ENCODE results near the gene SDSL.

The SDSL gene

DNA sequence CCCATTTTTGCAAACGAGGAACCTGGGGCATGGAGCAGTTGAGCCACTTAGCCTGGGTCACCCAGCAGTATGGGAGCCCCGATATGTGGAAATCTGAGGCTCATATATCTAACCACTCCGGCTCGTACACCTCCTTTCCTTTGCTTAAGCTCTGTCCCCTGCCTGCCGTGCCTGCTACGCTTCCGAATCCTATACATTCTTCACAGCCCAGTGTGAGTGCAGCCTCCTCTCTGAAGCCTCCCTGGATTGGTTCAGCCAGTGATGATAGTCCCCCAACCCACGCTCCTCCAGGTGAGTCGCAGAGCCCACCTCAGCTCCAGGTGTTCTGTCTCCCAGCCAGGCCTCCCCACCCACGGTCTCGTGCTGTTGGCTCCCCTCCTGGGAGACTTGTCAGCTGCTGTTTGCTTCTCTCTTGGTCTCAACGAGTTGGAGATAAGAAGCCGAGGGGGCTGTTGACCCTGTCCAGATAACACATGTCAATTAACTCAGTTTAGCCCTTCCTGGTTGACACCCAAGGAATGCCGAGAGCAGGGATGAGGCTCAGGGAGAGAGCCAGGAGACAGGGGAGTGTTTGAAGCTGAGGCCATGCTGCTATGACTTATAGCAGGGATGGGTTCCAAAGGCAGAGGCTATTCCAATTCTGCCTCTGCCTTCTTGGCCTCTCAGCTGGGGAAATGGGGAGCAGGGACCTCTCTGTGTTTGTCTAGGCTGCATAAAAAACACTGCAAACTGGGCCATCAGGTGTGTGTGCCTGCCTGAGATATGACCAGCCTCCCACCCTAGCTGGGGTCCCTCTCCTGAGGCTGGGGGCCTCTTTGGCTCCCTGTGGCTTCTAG is 19.0 kb downstream of the SDSL start:
- TF ChIP-seq, protein P1, sequence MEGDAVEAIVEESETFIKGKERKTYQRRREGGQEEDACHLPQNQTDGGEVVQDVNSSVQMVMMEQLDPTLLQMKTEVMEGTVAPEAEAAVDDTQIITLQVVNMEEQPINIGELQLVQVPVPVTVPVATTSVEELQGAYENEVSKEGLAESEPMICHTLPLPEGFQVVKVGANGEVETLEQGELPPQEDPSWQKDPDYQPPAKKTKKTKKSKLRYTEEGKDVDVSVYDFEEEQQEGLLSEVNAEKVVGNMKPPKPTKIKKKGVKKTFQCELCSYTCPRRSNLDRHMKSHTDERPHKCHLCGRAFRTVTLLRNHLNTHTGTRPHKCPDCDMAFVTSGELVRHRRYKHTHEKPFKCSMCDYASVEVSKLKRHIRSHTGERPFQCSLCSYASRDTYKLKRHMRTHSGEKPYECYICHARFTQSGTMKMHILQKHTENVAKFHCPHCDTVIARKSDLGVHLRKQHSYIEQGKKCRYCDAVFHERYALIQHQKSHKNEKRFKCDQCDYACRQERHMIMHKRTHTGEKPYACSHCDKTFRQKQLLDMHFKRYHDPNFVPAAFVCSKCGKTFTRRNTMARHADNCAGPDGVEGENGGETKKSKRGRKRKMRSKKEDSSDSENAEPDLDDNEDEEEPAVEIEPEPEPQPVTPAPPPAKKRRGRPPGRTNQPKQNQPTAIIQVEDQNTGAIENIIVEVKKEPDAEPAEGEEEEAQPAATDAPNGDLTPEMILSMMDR (IDR thresholded peaks at IDR 0.05; ENCODE audit: borderline replicate concordance, insufficient read depth, low read depth, low read length) = no peak
- H3K4me3 ChIP-seq (ENCODE audit: low read depth, low read length) = no peak overlapping the region

DNA sequence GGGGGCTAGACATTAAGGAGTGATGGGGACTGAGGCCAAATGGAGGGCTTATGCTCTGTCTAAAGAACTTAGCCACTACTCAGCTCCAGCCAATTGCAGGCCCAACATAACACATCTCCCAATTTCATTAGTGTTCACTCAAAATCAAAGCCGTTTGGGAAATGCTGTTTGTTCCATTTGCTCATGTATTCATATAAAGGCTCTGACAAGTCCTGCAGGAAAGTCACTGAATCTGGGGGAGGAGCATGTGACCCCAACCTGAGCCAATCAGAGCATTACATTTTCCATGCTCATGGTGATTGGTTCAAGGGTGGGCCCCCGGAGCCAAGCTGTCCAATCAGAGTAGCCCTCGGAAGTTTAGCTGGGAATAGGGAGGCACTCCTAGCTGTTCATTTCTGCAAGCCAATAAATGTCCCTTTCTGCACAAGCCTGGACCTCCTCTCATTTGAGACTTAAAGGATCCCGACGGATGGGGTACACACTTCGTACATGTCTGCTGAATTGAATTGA is 20.9 kb downstream of the SDSL start:
- H3K4me3 ChIP-seq (ENCODE audit: low read depth, low read length) = no peak overlapping the region
- TF ChIP-seq, protein P1 (IDR thresholded peaks at IDR 0.05; ENCODE audit: borderline replicate concordance, insufficient read depth, low read depth, low read length) = no peak

DNA sequence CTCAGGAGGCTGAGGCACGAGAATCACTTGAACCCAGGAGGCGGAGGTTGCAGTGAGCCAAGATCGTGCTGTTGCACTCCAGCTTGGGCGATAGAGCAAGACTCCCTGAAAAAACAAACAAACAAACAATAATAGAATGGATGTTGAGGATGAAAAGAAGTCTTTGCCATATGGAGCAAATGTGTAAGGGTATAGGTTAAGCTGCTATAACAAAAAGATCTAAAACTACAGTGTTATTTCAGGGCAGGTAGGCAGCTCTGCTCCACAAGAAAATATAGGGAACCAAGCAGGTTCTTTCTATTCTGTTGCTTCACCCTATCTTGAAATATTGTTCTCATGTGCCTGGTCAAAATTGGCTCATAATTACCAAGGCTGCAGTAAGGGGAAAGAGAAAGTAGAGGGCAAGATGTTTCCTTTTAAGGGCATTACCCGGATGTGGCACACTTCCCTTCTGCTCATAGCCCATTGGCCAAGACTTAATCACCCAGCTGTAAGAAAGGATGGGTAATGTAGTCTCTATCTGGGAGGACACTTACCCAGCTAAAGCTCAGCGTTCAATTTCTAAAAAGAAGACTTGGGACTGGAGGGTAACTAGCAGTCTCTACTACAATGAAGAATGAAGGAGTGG is 23.5 kb downstream of the SDSL start:
- TF ChIP-seq, protein P1 (IDR thresholded peaks at IDR 0.05; ENCODE audit: borderline replicate concordance, insufficient read depth, low read depth, low read length) = no peak
- H3K4me3 ChIP-seq (ENCODE audit: low read depth, low read length) = no peak overlapping the region

DNA sequence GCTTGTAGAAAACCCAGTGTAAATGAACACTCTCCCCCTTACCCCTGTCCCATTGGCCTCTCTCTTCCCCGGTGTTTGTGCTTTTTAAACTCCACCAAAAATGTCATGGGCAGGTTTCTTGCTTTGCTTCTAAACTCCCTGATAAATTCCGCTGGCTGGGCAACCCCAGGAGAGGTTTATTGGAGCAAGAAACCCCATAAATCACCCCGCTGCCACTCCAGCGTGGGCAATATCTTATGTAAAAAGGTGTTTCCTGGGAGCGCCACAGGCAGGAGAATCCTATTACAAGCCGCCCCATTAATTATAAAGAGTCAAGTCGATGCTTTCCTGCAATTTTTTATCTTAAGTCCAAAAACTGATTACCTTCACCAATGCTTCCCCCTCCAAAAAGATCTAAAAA is 26.7 kb downstream of the SDSL start:
- no peak overlapping the region for H3K4me3 ChIP-seq (ENCODE audit: low read depth, low read length)
- TF ChIP-seq, protein P1 (IDR thresholded peaks at IDR 0.05; ENCODE audit: borderline replicate concordance, insufficient read depth, low read depth, low read length) = no peak

DNA sequence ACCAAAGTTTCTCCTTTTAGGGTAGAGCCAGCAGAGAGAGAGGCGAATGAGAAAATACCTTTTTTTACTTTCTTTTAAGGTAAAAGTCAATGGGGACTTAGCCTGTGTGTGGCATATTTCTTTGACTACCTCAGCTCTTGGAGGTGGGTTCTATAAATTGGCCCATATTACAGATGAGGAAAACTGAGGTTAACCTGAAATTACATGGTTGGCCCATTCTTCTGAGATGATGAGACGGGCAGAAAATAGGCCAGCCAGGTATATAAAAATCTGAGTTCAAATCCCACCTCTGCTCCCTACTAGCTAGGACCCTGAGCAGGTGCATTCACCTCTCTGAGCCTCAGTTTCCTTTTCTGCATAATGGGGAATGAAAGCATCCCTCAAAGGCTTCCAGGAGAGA is 27.1 kb downstream of the SDSL start:
- TF ChIP-seq, protein P1 (IDR thresholded peaks at IDR 0.05; ENCODE audit: borderline replicate concordance, insufficient read depth, low read depth, low read length) = no peak
- H3K4me3 ChIP-seq (ENCODE audit: low read depth, low read length) = no peak overlapping the region

DNA sequence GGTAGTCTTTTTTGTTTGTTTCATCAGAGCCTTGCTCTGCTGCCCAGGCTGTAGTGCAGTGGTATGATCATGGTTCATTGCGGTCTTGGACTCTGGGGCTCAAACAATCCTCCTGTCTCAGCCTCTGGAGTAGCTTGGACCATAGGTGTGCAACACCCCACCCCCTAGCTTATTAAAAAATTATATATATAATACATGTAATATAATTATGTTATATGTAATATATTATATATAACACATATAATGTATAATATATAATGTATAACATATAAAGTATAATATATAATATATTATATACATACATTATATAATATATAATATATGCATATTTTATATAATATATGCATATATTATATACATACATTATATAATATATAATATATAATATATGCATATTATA is 27.7 kb downstream of the SDSL start:
- no peak overlapping the region for H3K4me3 ChIP-seq (ENCODE audit: low read depth, low read length)
- TF ChIP-seq, protein P1 (IDR thresholded peaks at IDR 0.05; ENCODE audit: borderline replicate concordance, insufficient read depth, low read depth, low read length) = no peak
